Measurements from ENCODE around the gene ISCA1.

Gene ISCA1

DNA sequence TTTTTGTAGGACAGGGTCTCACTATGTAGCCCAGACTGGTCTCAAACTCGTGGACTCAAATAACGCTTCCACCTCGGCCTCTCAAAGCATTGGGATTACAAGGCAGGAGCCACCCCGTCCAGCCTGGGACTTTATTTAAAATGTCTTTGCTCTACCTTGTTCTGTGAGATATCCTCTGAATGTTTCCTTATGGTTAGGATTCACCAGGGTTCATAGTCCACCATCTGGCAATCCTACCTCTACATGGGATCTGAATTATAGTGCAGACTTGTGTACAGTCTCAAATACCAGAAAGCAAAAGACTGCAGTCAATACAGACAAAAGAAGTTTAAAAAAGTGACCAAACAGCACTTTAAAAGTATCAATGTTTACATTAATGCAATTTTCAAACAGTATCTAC, 10.1 kb downstream of the ISCA1 start:
- TF ChIP-seq CTCF (IDR thresholded peaks at IDR 0.05) = no peak

DNA sequence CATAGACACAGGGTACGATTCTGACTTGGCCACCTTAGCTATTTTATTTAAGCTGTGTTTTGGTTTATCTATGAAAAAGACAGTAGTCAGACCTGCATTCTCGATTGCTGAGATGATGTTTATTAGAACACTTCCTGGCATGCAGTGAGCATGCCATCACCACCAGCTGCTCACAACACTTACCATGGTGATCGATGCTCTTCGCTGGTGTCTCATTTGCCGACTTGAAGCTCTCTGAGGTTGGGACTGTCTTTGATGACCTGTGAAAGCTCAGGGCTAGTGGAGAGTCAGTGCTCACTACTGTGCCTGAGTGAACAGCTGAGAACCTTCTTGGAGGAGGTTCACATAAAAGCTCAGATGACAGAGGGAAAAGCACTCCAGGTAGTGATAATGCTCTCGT, 18.5 kb downstream of the ISCA1 start:
- TF ChIP-seq CTCF (IDR thresholded peaks at IDR 0.05) = no peak

DNA sequence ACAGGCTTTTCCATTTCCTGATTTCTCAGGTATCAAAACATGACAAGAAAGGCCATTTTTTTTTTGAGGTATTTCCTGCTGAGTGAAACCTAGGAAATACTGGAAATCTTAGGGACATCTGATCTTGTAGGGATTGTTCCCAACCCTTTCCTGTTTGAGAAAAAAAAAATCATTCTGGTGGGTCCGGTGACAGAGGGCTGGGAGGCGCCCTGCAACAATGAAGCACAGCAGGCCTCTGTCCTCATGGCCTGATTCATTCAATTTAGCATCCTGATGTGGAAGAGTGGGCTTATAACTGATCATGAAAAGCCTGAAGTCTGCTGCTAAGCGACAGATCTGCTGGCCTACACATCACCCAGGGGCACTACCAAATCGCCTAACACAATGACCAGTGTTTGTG, 19.8 kb downstream of the ISCA1 start:
- TF ChIP-seq CTCF (IDR thresholded peaks at IDR 0.05) = no peak

DNA sequence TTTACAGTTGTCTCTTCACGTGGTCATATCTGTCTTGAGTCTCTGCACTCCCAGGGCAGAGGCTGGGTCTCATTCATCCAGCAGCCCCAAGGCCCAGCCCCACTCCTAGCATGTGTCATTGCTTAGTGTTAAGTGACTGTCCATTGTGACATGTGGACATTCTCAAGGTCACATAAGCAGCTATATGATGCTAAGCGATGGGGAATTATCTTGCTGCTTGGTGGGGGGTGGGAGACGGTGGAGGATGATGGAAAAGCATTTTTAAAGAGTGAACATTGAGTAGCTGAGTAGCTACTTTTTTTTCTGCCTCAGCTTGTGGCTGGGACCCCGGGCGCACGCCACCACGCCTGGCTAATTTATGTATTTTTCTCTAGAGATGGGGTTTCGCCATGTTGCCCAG, 22.8 kb downstream of the ISCA1 start, which contains the start of gene C9orf153:
Gene C9orf153 (minus strand): TSS at position 101 of the 400 bp plus-strand sequence. CDS start 30,054 bp downstream, outside the sequence.
- TF ChIP-seq CTCF (IDR thresholded peaks at IDR 0.05) = no peak

- no peak for TF ChIP-seq CTCF (IDR thresholded peaks at IDR 0.05)
Observed at GRCh38 chr9:86257391-86257790, 24.9 kb downstream of the ISCA1 start.

- TF ChIP-seq CTCF (IDR thresholded peaks at IDR 0.05) = no peak
Observed at GRCh38 chr9:86256653-86257052, 25.7 kb downstream of the ISCA1 start.

DNA sequence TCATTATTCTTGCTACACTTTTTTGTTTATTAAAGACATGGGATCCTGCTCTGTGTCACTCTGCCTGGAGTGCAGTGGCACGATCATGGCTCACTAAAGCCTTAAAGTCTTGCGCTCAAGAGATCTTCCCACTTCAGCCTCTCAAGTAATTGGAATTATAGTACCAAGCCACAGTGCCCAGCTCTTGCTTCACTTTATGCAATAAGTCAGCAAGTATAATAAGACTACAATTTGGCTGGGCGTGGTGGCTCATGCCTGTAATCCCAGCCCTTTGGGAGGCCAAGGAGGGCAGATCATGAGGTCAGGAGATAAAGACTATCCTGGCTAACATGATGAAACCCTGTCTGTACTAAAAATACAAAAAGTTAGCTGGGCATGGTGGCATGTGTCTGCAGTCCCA, 28.8 kb downstream of the ISCA1 start:
- no peak for TF ChIP-seq CTCF (IDR thresholded peaks at IDR 0.05)

DNA sequence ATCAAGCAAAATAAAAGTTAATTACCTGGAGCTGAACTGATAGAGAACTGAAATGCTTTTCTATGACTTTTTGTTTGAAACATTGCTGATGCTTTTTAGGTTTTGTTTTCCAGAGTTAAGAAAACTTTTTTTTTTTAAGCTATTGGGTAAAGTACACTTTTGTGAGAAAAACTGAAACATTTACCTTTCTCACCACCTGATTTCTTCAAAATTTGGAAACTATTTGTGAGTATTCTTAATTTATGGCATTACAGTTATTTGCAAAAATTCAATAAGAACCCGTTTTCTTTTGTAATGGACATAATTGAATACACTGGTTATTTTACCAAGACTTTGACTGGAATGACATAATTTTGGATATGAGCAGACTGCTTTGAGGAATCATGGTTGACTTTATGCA, 29.5 kb downstream of the ISCA1 start:
- no peak for TF ChIP-seq CTCF (IDR thresholded peaks at IDR 0.05)
